ENCODE results near the gene C1QL4. TPM values are rescaled to one million over a fixed set of nuclear protein-coding genes. Genes with fewer than 3 reads are reported as not detected.
"Not testable (repeated sequence)": the region's sequence is repeated elsewhere in the genome, so short reads cannot be mapped to it uniquely, and the experiment has no call there.

The C1QL4 gene
- total and polyA plus RNA-seq, 2 of the 8 experiments (the other 6 are each of a cell fraction or from before 2014, with no cell fraction given), result 0.28 to 0.63 TPM

GRCh38 chr12:49282740-49283375 lies 54.1 kb downstream of the C1QL4 start:
- not testable (repeated sequence) for H3K9me3 ChIP-seq (ENCODE audit: insufficient read depth in 2 of 2, low read depth in 1 of 2, low read length in 1 of 2); H3K4me3 ChIP-seq (ENCODE audit: extremely low read depth in 1 of 4, insufficient read depth in 2 of 4, low read depth in 3 of 4, low read length in 4 of 4); H4K8ac ChIP-seq (ENCODE audit: extremely low read depth, insufficient read depth, low read length); H3K79me1 ChIP-seq (ENCODE audit: low read depth, low read length); H3K4me2 ChIP-seq (ENCODE audit: insufficient read depth in 1 of 2, low read depth in 2 of 2, low read length in 2 of 2); H3K4ac ChIP-seq (replicated peaks; ENCODE audit: insufficient read length, low read depth, low read length); H4K91ac ChIP-seq (replicated peaks; ENCODE audit: insufficient read length, low read length); H2BK120ac ChIP-seq (replicated peaks; ENCODE audit: low read depth, low read length); H3K4me1 ChIP-seq (replicated peaks in 1 of 4; ENCODE audit: control insufficient read depth in 3 of 4, insufficient read depth in 4 of 4, low read length in 3 of 4); H2BK15ac ChIP-seq (ENCODE audit: low read length); H3K36me3 ChIP-seq (ENCODE audit: control insufficient read depth in 2 of 4, insufficient read depth in 4 of 4, low read length in 3 of 4); FAIRE-seq; H2BK5ac ChIP-seq (ENCODE audit: low read depth, low read length); H3K23me2 ChIP-seq (ENCODE audit: low read depth, low read length); H3K9ac ChIP-seq (replicated peaks in 1 of 4; ENCODE audit: extremely low read depth in 1 of 4, low read depth in 3 of 4, low read length in 3 of 4); H3K23ac ChIP-seq (ENCODE audit: insufficient read length); H3K27ac ChIP-seq (ENCODE audit: low read depth, low read length); H4K20me1 ChIP-seq (replicated peaks in 1 of 2; ENCODE audit: control insufficient read depth in 1 of 2, insufficient read depth in 2 of 2, low read length in 2 of 2); H2BK20ac ChIP-seq (ENCODE audit: low read length); H3K27me3 ChIP-seq (replicated peaks in 1 of 4; ENCODE audit: control insufficient read depth in 3 of 4, extremely low read depth in 1 of 4, insufficient read depth in 3 of 4, low read length in 3 of 4); H2AK5ac ChIP-seq (ENCODE audit: low read depth, low read length); H3K18ac ChIP-seq (ENCODE audit: extremely low read depth, low read length); DNase-seq (ENCODE audit: low read depth in 1 of 2, low spot score in 2 of 2); H4K5ac ChIP-seq (ENCODE audit: insufficient read length, low read depth, low read length); H2BK12ac ChIP-seq (ENCODE audit: low read depth, low read length); H2AFZ ChIP-seq (ENCODE audit: low read length); H3K14ac ChIP-seq (ENCODE audit: insufficient read length); H3K56ac ChIP-seq (replicated peaks; ENCODE audit: insufficient read length, low read depth, low read length); H3K79me2 ChIP-seq (ENCODE audit: control insufficient read depth in 1 of 2, insufficient read depth in 2 of 2, low read length in 2 of 2)
- POLR2A ChIA-PET (ENCODE audit: partially characterized antibody), result interaction anchor here (0.7 to 1.7 kb wide), 7 partner anchors 8 to 63 kb away, joined by 3 to 5 read pairs (median 4); partner anchors contain the start of gene DNAJC22
- WGBS, 2 experiments (ENCODE audit: extremely low coverage in 1 of 2, insufficient coverage in 1 of 2, insufficient read length in 1 of 2, insufficient replicate concordance in 2 of 2, low coverage in 1 of 2, low lambda C conversion rate in 2 of 2, missing lambda C conversion rate in 1 of 2), result 88% methylated on average over 2 of the region's 6 CpGs; no CpG with 5 or more reads in 1 of the 2 experiments
- CTCF ChIA-PET (ENCODE audit: partially characterized antibody), result interaction anchor here (0.8 to 17.0 kb wide), 12 partner anchors 14 to 392 kb away, joined by 3 to 172 read pairs (median 4); partner anchors contain the start of genes DNAJC22 and PRPH

Other genes with a start within 250 kb of the C1QL4 start
- gene DHH, start 242.4 kb downstream of the C1QL4 start, total RNA-seq (2021; fragmentation: NEBNext Ultra II Directional; extraction: Animal tissue kit (Norgen Biotek cat#: 25700)), result 0.11 and 0.13 TPM in 2 replicates
- 0.03 and 0.09 TPM in 2 replicates for gene DHH, start 242.4 kb downstream of the C1QL4 start, polyA plus RNA-seq (2011; rRNA removed)
- 47.7 and 49.6 TPM in 2 replicates for gene LMBR1L, start 226.3 kb downstream of the C1QL4 start, total RNA-seq (2021; fragmentation: NEBNext Ultra II Directional; extraction: Animal tissue kit (Norgen Biotek cat#: 25700))
- gene LMBR1L, start 226.3 kb downstream of the C1QL4 start, polyA plus RNA-seq (2011; rRNA removed), result 36.6 and 54.6 TPM in 2 replicates
- gene TUBA1B, start 205.8 kb downstream of the C1QL4 start, total RNA-seq (2021; fragmentation: NEBNext Ultra II Directional; extraction: Animal tissue kit (Norgen Biotek cat#: 25700)), result 2,092 and 2,144 TPM in 2 replicates
- 5,662 and 6,837 TPM in 2 replicates for gene TUBA1B, start 205.8 kb downstream of the C1QL4 start, polyA plus RNA-seq (2011; rRNA removed)
- 283 and 290 TPM in 2 replicates for gene TUBA1A, start 148.1 kb downstream of the C1QL4 start, total RNA-seq (2021; fragmentation: NEBNext Ultra II Directional; extraction: Animal tissue kit (Norgen Biotek cat#: 25700))
- gene TUBA1A, start 148.1 kb downstream of the C1QL4 start, polyA plus RNA-seq (2011; rRNA removed), result 789 and 1,018 TPM in 2 replicates
- 504 and 533 TPM in 2 replicates for gene TUBA1C, start 72.1 kb downstream of the C1QL4 start, total RNA-seq (2021; fragmentation: NEBNext Ultra II Directional; extraction: Animal tissue kit (Norgen Biotek cat#: 25700))
- 2,291 and 3,101 TPM in 2 replicates for gene TUBA1C, start 72.1 kb downstream of the C1QL4 start, polyA plus RNA-seq (2011; rRNA removed)
- gene PRPH, start 42.0 kb downstream of the C1QL4 start, total RNA-seq (2021; fragmentation: NEBNext Ultra II Directional; extraction: Animal tissue kit (Norgen Biotek cat#: 25700)), result 0.96 and 1.4 TPM in 2 replicates
- 0.79 and 1.1 TPM in 2 replicates for gene PRPH, start 42.0 kb downstream of the C1QL4 start, polyA plus RNA-seq (2011; rRNA removed)
- 52.0 and 54.0 TPM in 2 replicates for gene TROAP, start 13.9 kb downstream of the C1QL4 start, total RNA-seq (2021; fragmentation: NEBNext Ultra II Directional; extraction: Animal tissue kit (Norgen Biotek cat#: 25700))
- 36.7 and 54.7 TPM in 2 replicates for gene TROAP, start 13.9 kb downstream of the C1QL4 start, polyA plus RNA-seq (2011; rRNA removed)
- gene DNAJC22, start 9.7 kb upstream of the C1QL4 start, total RNA-seq (2021; fragmentation: NEBNext Ultra II Directional; extraction: Animal tissue kit (Norgen Biotek cat#: 25700)), result 0.13 and 0.39 TPM in 2 replicates
- 0.19 and 0.20 TPM in 2 replicates for gene DNAJC22, start 9.7 kb upstream of the C1QL4 start, polyA plus RNA-seq (2011; rRNA removed)
- 21.3 and 24.5 TPM in 2 replicates for gene SPATS2, start 30.3 kb upstream of the C1QL4 start, total RNA-seq (2021; fragmentation: NEBNext Ultra II Directional; extraction: Animal tissue kit (Norgen Biotek cat#: 25700))
- 12.7 and 19.2 TPM in 2 replicates for gene SPATS2, start 30.3 kb upstream of the C1QL4 start, polyA plus RNA-seq (2011; rRNA removed)
- 0.24 and 0.36 TPM in 2 replicates for gene KCNH3, start 201.8 kb upstream of the C1QL4 start, total RNA-seq (2021; fragmentation: NEBNext Ultra II Directional; extraction: Animal tissue kit (Norgen Biotek cat#: 25700))
- gene KCNH3, start 201.8 kb upstream of the C1QL4 start, polyA plus RNA-seq (2011; rRNA removed), result 0.47 and 0.50 TPM in 2 replicates
- gene MCRS1, start 231.0 kb upstream of the C1QL4 start, total RNA-seq (2021; fragmentation: NEBNext Ultra II Directional; extraction: Animal tissue kit (Norgen Biotek cat#: 25700)), result 90.3 and 92.5 TPM in 2 replicates
- gene MCRS1, start 231.0 kb upstream of the C1QL4 start, polyA plus RNA-seq (2011; rRNA removed), result 139 and 170 TPM in 2 replicates

Measured in H1 (cell line).